NCI-H446 (cell line): Measurements from ENCODE around the gene OR1A1.
"Not testable (repeated sequence)": the region's sequence is repeated elsewhere in the genome, so short reads cannot be mapped to it uniquely, and the experiment has no call there.

ENCODE experiments used
- DNase-seq, 2 experiments: peaks; one replicate each; lab custom pipeline; 2025; lab: John Stamatoyannopoulos, UW

OR1A1 gene, protein sequence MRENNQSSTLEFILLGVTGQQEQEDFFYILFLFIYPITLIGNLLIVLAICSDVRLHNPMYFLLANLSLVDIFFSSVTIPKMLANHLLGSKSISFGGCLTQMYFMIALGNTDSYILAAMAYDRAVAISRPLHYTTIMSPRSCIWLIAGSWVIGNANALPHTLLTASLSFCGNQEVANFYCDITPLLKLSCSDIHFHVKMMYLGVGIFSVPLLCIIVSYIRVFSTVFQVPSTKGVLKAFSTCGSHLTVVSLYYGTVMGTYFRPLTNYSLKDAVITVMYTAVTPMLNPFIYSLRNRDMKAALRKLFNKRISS

DNA sequence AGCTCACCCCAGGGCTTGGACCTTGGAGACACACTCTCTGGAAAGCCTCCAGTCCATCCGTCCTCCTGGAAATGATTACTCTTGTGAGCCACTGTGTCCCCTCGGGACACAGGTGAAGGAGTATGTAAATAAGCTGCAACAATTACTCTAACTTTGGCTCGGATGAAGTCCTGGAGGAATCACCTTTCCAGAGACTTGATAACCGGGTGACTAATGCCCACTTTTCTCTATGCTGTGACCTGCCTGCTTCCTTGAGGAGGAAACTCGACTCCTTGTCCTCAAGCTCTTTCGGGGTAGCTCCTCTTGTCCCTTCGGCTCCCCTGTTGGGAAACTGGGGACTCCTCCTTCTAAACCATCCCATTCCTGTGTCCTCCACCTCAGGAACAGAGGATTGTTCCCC lies at the start of gene OR1A1:
Gene OR1A1 (plus strand): TSS at position 301 of the 400 bp plus-strand sequence. CDS start 7,954 bp downstream, outside the sequence.
- DNase-seq = no peak

DNA sequence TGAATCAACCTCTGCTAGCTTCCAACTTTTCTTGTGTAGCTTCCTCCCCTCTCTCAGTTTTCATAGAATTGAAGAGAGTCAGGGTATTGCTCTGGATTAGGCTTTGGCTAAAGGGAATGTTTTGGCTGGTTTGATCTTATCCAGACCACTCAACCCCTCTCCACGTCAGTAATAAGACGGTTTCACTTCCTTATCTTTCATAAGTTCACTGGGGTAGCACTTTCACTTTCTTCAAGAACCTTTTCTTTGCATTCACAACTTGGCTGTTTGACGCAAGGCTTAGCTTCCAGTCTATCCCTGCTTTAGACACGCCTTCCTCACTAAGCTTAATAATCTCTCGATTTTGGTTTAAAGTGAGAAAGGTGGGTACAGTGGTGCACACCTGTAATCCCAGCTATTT lies 39.9 kb upstream of the OR1A1 start:
- no peak for DNase-seq

DNA sequence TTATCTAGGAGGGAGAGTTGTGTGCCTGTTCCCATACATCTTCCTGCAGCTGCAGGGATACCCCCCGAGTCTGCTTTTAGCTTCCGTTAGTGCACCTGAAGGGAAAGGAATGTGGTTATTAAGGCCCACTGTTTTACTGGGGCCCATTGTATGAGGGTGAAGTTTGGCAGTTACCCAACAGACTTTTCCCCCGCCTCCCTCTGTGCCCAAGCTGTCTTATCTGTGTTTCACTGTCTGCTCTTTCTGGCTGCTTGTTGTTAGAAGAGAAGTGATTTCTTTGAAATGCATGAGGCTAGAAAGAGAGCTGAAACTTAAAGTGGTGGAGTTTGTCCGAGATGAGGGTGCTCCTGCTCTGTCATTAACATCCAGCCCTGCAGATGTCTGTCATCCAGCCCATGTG lies 17.5 kb upstream of the OR1A1 start:
- no peak for DNase-seq

DNA sequence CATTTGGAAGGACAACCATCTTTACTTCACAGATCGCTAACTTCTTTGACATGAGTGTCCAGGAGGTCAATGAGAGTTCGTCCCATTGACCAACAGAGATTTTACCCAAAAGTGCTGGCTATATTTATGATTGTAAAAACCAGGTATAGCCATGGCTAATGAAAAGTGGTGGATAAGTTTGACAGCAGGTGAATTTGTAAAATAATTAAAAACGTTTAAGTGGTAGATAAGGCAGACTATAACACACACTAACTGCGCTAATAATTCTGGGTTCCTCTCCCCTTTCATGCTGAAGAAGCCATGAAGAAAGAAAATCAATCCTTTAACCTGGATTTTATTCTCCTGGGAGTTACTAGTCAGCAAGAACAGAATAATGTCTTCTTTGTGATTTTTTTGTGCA lies 10.2 kb upstream of the OR1A1 start, which contains the start of gene OR1A2:
Gene OR1A2 (plus strand): TSS at position 301 of the 400 bp plus-strand sequence. CDS start 0 bp downstream, at position 301.
- DNase-seq = no peak

DNA sequence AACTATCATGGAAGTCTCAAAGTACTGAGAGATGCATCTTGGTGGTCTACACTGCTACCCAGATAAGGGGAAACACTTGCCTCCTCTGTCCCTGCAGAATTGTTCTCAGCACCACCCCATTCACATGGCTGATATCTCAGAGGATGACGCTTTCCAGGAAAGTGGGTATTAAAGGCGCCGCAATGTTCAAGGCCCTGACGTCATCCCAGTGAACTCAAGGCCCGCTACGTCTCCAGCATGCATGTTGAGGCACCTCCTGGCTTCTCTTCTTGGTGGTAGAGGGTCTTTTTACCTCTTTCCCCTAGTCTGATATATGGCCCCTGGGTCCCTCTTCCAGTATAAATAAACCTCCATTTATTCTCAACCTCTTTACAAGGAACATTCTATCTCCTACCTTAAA lies 1.0 kb downstream of the OR1A1 start:
- DNase-seq = no peak

DNA sequence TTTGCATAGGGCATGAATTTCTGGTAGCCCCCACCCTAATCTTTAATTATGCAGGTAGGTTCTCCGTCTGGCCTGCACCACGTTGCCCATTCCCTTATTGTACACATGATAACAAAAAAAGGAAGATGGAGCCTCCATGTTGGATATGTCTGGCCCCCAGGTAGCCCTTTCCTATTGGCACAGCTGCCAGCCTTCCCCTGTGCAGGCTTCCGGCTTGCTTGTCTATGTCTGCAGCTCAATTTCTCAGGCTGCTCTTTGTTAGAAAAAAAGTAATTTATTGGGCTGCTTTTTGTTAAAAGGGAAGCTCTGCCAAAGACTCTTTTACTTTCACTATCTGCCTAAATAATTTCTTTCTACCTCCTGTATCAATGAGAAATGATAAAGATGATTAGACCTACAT lies 5.5 kb downstream of the OR1A1 start:
- no peak for DNase-seq

DNA sequence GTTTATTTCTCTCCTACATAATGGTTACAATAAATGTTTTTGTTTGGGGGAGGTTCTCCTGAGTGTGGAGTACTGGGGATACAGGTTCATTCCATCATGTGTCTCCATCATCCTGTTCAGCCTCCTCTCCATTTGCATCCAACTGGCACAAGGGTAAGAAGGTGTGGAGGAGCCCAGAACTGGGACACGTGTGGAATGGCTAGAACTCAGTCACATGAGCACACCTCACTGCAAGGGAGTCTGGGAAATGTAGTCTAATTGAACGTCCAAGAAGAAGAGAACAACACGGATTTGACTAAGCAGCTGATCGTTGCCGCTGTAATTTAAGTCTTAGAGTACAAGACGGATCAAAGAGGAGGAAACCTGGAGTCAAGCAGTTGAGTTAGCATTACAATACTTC lies 6.1 kb downstream of the OR1A1 start:
- no peak for DNase-seq

DNA sequence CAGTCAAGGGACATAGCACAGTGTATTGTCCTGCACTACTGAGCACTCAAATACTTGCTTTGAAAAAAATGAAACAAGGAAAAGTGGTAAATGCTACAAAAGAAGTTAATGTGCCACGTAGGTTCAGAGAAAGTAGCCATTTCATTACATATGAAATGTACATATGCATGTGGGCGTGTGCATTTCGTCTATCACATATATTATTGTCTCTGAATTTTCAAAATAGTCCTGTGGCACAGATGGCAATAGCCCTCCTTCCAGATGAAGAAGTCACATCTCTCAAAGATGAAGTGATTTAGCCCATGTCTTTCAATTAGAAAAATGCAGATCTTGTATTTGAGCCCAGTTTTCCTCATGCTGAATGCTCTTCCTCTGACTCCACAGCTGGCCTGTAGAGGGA lies 12.5 kb downstream of the OR1A1 start:
- not testable (repeated sequence) for DNase-seq

DNA sequence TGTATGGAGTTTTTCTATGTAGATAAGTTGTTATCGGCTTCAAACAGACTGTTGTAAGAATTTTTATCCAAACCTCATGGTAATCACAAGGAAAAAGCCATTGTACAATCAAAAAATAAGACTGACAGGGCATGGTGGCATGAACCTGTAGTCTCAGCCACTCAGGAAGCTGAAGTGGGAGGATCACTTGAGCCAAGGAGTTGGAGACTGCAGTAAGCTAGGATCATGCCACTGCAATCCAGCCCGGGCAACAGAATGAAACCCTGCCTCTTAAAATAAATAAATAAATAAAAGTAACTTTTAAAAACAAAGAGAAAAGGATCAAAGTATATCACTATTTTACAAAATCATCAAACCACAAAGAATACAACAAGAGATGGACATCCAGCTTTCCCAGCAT lies 14.4 kb downstream of the OR1A1 start:
- no peak for DNase-seq

DNA sequence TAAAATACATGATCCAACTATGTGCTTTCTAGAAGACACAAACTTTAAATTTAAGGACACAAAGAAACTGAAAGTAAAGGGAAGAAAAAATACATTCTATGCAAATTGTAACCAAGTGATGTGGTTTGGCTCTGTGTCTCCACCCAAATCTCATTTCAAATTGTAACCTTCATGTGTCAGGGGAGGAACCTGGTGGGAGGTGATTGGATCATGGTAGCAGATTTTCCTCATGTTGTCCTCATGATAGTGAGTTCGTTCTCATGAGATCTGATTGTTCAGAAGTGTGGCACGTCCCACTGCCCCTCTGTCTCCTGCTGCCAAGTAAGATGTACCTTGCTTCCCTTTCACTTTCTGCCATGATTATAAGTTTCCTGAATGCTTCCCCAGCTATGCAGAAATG lies 15.0 kb downstream of the OR1A1 start:
- DNase-seq = no peak

DNA sequence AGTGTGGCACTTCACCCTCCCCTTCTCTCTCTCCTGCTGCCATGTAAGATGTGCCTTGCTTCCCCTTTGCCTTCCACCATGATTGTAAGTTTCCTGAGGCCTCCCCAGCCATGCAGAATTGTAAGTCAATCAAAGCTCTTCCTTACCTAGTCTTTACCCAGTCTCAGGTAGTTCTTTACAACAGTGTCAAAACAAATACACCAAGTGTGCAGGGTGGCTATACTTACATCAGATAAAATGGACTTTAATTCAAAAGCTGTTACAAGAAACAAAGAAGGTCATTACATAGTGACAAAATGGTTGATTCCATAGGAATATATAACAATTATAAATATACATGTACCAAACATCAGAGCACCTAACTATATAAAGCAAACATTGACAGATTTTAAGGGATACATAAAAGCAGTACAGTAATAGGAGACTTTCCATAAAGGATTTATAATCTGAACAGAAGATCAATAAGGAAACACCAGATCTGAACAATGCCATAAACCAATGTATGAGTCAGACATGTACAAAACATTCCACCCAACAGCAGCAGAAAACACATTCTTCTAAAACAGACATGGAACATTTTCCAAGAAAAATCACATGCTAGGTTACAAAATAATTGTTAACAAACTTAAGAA lies 17.4 kb downstream of the OR1A1 start:
- DNase-seq = not testable (repeated sequence)

DNA sequence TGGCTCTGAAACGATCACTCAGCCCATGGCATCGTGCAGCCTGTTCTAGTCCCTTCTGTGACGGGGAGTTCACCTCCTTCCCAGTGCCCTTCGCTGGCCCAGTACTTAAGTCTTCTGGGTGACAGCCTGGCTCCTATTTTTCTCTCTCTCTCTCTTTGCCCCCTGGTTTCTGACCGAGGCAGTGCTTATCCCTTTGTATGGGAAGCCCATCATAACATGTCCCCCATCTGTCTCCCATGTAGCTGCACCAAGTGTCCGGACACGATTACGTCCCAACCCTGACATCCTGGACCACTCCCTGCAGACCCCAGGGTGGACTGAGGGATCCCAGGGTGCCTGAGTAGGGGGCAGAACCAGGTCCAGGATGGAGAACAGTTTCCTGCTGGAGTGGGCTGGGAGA lies 24.8 kb downstream of the OR1A1 start:
- not testable (repeated sequence) for DNase-seq

DNA sequence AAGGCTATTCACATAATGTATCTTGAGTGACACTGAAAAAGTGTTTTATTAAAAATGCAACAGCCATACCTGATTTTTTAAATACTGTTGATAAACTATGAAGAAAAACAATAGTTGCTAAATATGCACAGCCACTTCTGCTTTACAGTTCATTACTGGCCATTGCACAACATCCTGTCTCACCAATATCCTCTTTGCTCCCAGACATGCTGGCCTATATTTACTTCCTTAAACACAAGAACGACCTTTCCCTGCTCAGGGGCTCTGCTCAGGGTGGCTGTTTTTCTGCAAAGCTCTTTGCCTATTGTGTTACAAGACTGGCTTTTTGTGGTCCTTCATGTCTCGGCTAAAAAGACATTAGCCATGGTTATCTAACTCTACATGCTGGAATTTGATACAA lies 31.2 kb downstream of the OR1A1 start:
- not testable (repeated sequence) for DNase-seq

DNA sequence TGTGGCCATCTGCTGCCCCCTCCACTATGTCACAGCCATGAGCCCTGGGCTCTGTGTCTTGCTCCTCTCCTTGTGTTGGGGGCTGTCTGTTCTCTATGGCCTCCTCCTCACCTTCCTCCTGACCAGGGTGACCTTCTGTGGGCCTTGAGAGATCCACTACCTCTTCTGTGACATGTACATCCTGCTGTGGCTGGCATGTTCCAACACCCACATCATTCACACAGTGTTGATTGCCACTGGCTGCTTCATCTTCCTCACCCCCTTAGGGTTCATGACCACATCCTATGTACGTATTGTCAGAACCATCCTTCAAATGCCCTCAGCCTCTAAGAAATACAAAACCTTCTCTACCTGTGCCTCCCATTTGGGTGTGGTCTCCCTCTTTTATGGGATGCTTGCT lies 33.6 kb downstream of the OR1A1 start:
- not testable (repeated sequence) for DNase-seq

DNA sequence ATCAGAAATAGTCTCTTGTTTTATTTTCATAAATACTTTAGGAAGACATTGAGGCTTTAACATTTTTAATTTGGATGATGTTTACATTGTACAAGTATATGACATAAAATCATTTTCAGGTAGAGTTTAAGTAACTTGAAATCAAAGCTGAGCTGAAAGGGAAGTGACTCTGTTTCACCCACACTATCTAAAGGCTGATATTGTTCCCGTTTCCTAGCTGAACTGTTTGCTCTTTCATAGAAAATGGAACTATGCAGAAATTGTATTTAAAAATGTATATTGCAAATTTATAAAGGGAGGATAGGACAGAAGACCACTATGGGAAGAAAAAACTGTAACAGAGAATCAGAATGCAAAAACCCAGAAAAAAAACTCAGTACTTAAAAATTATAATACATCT lies 37.4 kb downstream of the OR1A1 start:
- not testable (repeated sequence) for DNase-seq

DNA sequence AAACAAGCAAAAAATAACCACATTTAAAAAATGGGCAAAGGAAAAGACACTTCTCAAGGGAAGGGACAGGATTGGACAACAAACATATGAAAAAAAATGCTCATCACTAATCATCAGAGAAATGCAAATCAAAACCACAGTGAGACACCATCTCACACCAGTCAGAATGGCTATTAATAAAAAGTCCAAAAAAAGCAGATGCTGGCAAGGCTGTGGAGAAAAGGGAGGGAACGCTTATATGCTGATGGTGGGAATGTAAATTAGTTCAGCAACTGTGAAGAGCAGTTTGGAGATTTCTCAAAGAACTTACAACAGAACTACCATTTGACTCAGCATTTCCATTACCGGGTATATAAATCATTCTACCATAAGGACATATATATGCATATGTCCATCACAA lies 41.5 kb downstream of the OR1A1 start:
- DNase-seq = not testable (repeated sequence)

DNA sequence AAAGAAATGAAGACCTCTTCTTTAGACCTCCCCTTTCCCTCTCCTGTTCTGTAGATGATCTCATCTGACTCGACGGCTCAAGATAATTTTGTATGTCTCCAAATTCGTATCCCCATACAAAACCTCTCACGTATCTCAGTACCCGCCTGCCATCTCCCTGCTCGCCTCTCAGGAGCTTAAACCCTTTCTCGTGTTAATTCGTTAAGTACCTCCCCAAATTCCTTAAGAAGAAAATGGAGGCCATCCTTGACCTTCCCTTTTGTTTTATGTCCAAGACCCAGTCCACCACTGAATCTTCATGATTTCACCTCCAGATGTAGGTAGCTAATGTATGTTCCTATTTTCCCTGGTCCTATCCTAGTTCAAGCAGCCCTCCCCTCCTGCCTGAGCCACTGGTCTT lies 49.1 kb downstream of the OR1A1 start:
- no peak for DNase-seq

DNA sequence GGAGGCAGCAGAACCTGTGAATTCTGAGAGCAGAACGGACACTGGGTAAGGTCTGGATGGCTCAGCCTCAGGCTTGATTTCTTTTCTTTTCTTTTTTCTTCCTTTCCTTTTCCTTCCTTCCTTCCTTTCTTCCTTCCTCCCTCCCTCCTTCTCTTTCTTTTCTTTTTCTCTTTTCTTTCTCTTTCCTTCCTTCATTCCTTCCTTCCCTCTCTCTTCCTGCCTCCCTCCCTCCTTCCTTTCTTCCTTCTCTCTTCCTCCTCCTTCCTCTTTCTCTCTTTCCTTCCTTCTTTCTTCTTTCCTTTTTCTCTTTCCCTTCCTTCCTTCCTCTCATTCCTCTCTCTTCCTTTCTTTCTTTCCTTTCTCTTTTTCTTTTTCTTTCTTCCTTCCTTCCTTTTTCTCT lies 52.7 kb downstream of the OR1A1 start:
- no peak for DNase-seq

DNA sequence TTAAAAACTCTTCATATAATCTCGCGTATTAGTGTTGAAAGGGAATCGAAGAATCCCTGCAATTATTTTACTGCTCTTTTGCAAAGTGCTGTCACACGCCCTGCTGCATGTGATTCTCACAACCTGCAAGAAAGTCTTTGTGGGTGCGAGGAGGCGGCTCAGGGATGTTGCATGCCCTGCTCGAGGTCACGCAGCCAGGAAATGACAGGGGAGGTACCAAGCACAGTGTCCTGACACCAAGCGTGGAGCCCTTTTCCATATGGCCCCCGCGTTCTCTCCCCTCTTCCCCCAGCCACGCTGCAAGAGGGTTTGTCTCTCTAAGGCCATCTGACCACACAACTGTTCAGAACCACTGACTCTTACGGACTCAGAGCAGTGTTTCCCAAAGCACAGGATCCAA lies 53.1 kb downstream of the OR1A1 start:
- no peak for DNase-seq
